Ovary (tissue), 9 donors: ENCODE data around the gene ACER3. TPM values are rescaled to one million over a fixed set of nuclear protein-coding genes. Genes with fewer than 3 reads are reported as not detected.

Experiments used
- DNase-seq, 5 donors: peaks; one replicate each; pipeline ENCODE4 v3.0.0-alpha.2; 2019 to 2020
- H3K27ac ChIP-seq, 2 donors: fragments of 200-600 bp; one replicate each; pipeline versions ENCODE4 v1.5.1 to v1.8.0; 2019 to 2022
- H3K27me3 ChIP-seq: fragments of 200-600 bp; one replicate; pipeline ENCODE4 v1.8.0; 2022
- H3K36me3 ChIP-seq: fragments of 200-600 bp; sonication (generic); one replicate; pipeline ENCODE4 v1.5.1; 2019
- H3K4me1 ChIP-seq: one replicate; pipeline ENCODE4 v1.8.1; 2013; ENCODE audit warnings: mild to moderate bottlenecking, moderate library complexity; ENCODE audit not compliant: insufficient read depth
- H3K4me3 ChIP-seq: fragments of 200-600 bp; sonication (generic); one replicate; pipeline ENCODE4 v1.5.1; 2017
- H3K9me3 ChIP-seq, 2 donors: fragments of 200-600 bp in 1 of 2; sonication (generic) in 1 of 2; one replicate each; pipeline versions ENCODE4 v1.5.1 to v1.8.1; 2013 to 2019; ENCODE audit warnings: mild to moderate bottlenecking in 1 of 2, moderate library complexity in 1 of 2
- CTCF ChIP-seq, 3 donors: fragments of 450-650 bp in 2 of 3; fragments of 200-600 bp in 1 of 3; IDR thresholded peaks; one replicate each; pipeline versions ENCODE4 v1.5.1 to v1.8.0; 2016 to 2022; ENCODE audit warnings: antibody characterized with exemption in 3 of 3, mild to moderate bottlenecking in 1 of 3
- EP300 ChIP-seq: sonication (generic); formaldehyde crosslinking; IDR thresholded peaks from one replicate; pipeline ENCODE4 v1.6.1; 2017; ENCODE audit warnings: antibody characterized with exemption
- POLR2A ChIP-seq: fragments of 450-650 bp; IDR thresholded peaks from one replicate; pipeline ENCODE4 v1.6.1; 2017; ENCODE audit warnings: antibody characterized with exemption, mild to moderate bottlenecking, moderate library complexity
- WGBS, 3 donors: extraction: QIAGEN DNeasy Blood & Tissue Kit in 1 of 3; methylation state at CpG; one replicate each; pipeline versions ENCODE4 v1.1.5 to v1.1.7; 2013 to 2017; 5-methylcytosine and 5-hydroxymethylcytosine counted together
- intact Hi-C, 4 donors: fragments of 100-400 bp; cut with DNase I; formaldehyde crosslinking; loops; one replicate each; pipeline versions ENCODE4 v1.11.0 to v1.15.1; 2022 to 2023
- polyA plus RNA-seq, 2 donors: library from polyadenylated mRNA; stranded (reverse); fragments of 200-250 nt in 1 of 2; fragments of 350-450 nt in 1 of 2; fragmentation: Illumina TruSeq in 1 of 2; extraction: RNeasy Lipid Tissue Mini Kit (QIAGEN cat#74804) in 1 of 2; gene quantifications; one replicate each; pipeline ENCODE4 v1.2.3, GENCODE V29; 2013 to 2014
- total RNA-seq, 7 donors: library from RNA; depleted of rRNA in 2 of 7; stranded (reverse); fragments of >200 nt in 2 of 7; fragmentation: NEBNext Ultra II Directional in 3 of 7; extraction: Animal tissue kit (Norgen Biotek cat#: 25700) in 3 of 7; gene quantifications; one replicate each; pipeline versions ENCODE4 v1.1.0 to v1.2.4, GENCODE V29; 2016 to 2023
- donor health status: DM: no; HTN: no; CAD: no; lungs with moderate emphysema.
- donor health status: DM: no; HTN: no; CAD: no.
- donor health status: Bipolar disorder and iron deficiency.
- donor health status: DM: yes; HTN: yes; CAD: no.
- donor health status: DM: no; HTN: no; CAD: no.
- donor health status: DM: yes; HTN: yes; CAD: no.

ACER3 gene
- total and polyA plus RNA-seq, 9 donors, result 2.4 to 20.7 (median 8.4) TPM

GRCh38 chr11:76822406-76822805, 38.3 kb upstream of the ACER3 start:
- 79 to 84% (median 79%) methylated on average over 1 of the region's 1 CpG for WGBS, 3 donors
- no peaks in the 10 kb centered on the region for H3K9me3 ChIP-seq
- no peaks in the 10 kb centered on the region for H3K4me1 ChIP-seq
- no peak overlapping the region for H3K27ac ChIP-seq
- H3K36me3 ChIP-seq, result no peaks in the 10 kb centered on the region
- intact Hi-C loops, result no loop called here
- no peaks in the 10 kb centered on the region for H3K27me3 ChIP-seq
- H3K4me3 ChIP-seq, result no peak overlapping the region
- DNase-seq, result no peak
- TF ChIP-seq EP300 (no peak), CTCF (IDR thresholded peaks at IDR 0.05) (no peak), POLR2A (no peak)

GRCh38 chr11:76823481-76824028, 37.2 kb upstream of the ACER3 start:
- intact Hi-C loops, result no loop called here
- WGBS, 3 donors, result 54 to 60% (median 56%) methylated on average over 9 of the region's 9 CpGs
- no peak for TF ChIP-seq EP300
- TF ChIP-seq CTCF (IDR thresholded peaks at IDR 0.05), result no peak
- DNase-seq, result no peak
- Histone ChIP-seq H3K4me3 (no peak overlapping the region), H3K9me3 (no peaks in the 10 kb centered on the region), H3K27ac (no peak overlapping the region), H3K27me3 (no peaks in the 10 kb centered on the region), H3K4me1 (no peaks in the 10 kb centered on the region), H3K36me3 (no peaks in the 10 kb centered on the region)

- no peak for DNase-seq
- no peak overlapping the region for H3K27ac ChIP-seq
- TF ChIP-seq POLR2A (no peak), EP300 (no peak), CTCF (IDR thresholded peaks at IDR 0.05) (no peak)
- WGBS, 3 donors, result 74 to 76% (median 75%) methylated on average over 9 of the region's 9 CpGs
- H3K4me3 ChIP-seq, result no peak overlapping the region
- H3K27me3 ChIP-seq, result no peaks in the 10 kb centered on the region
- H3K36me3 ChIP-seq, result no peaks in the 10 kb centered on the region
- no peaks in the 10 kb centered on the region for H3K9me3 ChIP-seq
- intact Hi-C loops, result no loop called here
- H3K4me1 ChIP-seq, result no peaks in the 10 kb centered on the region
These were observed 36.4 kb upstream of the ACER3 start for GRCh38 chr11:76824083-76824939.

DNA sequence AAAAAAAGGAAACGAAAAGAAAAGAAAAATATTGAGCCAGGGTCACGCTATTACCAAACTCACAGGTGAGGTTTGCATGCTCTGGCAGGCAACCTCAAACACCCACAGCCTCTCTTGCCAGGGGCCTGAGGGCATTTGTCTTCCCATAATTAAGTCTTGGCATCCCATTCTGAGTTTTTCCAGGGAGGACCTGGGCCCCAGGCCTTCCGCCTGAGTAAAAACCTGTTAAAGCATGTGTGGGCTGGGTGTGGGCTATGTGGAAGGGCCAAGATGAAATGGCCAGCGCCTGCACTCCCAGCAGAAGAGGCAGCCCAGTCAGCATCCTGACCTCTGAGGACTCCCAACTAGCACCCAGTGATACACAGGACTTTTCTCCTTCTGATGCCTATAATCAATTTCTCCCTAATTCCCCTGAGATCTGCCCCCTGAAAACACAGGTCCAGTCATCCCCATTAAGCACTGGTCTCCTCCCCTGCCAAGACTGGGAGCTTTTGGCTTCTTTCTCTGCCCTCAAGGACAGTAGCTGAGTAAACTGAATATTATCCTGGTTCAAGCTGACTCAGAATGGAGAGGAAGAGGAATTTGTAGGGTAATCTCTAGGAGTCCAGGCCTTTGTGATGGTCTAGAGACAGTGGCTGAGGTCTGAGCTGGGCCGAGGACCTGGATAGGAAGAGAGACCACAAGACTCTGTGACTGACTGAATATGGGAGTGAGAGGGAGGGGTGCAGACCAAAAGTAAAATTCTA, 35.6 kb upstream of the ACER3 start:
- Histone ChIP-seq H3K36me3 (no peaks in the 10 kb centered on the region), H3K27ac (no peak overlapping the region), H3K27me3 (no peaks in the 10 kb centered on the region), H3K4me1 (no peaks in the 10 kb centered on the region), H3K4me3 (no peak overlapping the region), H3K9me3 (no peaks in the 10 kb centered on the region)
- DNase-seq, result no peak
- intact Hi-C loops, result no loop called here
- TF ChIP-seq POLR2A (no peak), CTCF (IDR thresholded peaks at IDR 0.05) (no peak), EP300 (no peak)
- 79 to 89% (median 82%) methylated on average over 5 of the region's 5 CpGs for WGBS, 3 donors
